ENCODE data around the gene SFRP5. TPM values are rescaled to one million over a fixed set of nuclear protein-coding genes. Genes with fewer than 3 reads are reported as not detected.

The SFRP5 gene
- total RNA-seq, 1 experiment from 2014 or later: 0.17 TPM

Other genes with a start within 250 kb of the SFRP5 start
- 0.11 TPM in 1 of 2 replicates, not detected in the other for gene ANKRD2, start 199.2 kb downstream of the SFRP5 start, total RNA-seq (2014; rRNA removed)
- 0.51 and 1.0 TPM in 2 replicates for gene HOGA1, start 187.6 kb downstream of the SFRP5 start, total RNA-seq (2014; rRNA removed)
- 0.11 TPM in 1 of 2 replicates, not detected in the other for gene C10orf62, start 182.3 kb downstream of the SFRP5 start, total RNA-seq (2014; rRNA removed)
- 3.7 and 4.3 TPM in 2 replicates for gene MORN4, start 138.5 kb downstream of the SFRP5 start, total RNA-seq (2014; rRNA removed)
- gene PI4K2A, start 131.3 kb downstream of the SFRP5 start, total RNA-seq (2014; rRNA removed): 24.3 and 32.5 TPM in 2 replicates
- 17.1 and 24.4 TPM in 2 replicates for gene AVPI1, start 84.8 kb downstream of the SFRP5 start, total RNA-seq (2014; rRNA removed)
- 54.7 and 56.0 TPM in 2 replicates for gene MARVELD1, start 58.3 kb downstream of the SFRP5 start, total RNA-seq (2014; rRNA removed)
- 23.7 and 25.3 TPM in 2 replicates for gene ZFYVE27, start 34.9 kb downstream of the SFRP5 start, total RNA-seq (2014; rRNA removed)
- 0.06 TPM in 1 of 2 replicates, not detected in the other for gene GOLGA7B, start 77.8 kb upstream of the SFRP5 start, total RNA-seq (2014; rRNA removed)

Measured in LHCN-M2 (cell line).